SK-N-MC (cell line): Measurements from ENCODE around the gene PKMYT1.

ENCODE experiments used
- EZH2 ChIP-seq: fragments of 200-600 bp; sonication (generic); IDR thresholded peaks from one replicate; pipeline ENCODE4 v1.6.1; 2017; ENCODE audit warnings: antibody characterized with exemption
- POLR2AphosphoS5 ChIP-seq: IDR thresholded peaks from 2 replicates; pipeline ENCODE4 v1.6.1; 2012; ENCODE audit warnings: mild to moderate bottlenecking, low read depth, low read length, borderline replicate concordance

GRCh38 chr16:2992383-2993081 lies 12.3 kb upstream of the PKMYT1 start:
- TF ChIP-seq POLR2AphosphoS5 (no peak), EZH2 (no peak)
